GM12891 (cell line): ENCODE measurements around the gene NAT8L.

ENCODE experiments used
- POLR2A ChIP-seq: IDR thresholded peaks from 2 replicates; pipeline ENCODE4 v1.6.1; 2011; ENCODE audit warnings: low read depth, low read length, control low read depth
- POLR2AphosphoS5 ChIP-seq: IDR thresholded peaks from 2 replicates; pipeline ENCODE4 v1.6.1; 2011; ENCODE audit warnings: low read depth, low read length, control low read depth

DNA sequence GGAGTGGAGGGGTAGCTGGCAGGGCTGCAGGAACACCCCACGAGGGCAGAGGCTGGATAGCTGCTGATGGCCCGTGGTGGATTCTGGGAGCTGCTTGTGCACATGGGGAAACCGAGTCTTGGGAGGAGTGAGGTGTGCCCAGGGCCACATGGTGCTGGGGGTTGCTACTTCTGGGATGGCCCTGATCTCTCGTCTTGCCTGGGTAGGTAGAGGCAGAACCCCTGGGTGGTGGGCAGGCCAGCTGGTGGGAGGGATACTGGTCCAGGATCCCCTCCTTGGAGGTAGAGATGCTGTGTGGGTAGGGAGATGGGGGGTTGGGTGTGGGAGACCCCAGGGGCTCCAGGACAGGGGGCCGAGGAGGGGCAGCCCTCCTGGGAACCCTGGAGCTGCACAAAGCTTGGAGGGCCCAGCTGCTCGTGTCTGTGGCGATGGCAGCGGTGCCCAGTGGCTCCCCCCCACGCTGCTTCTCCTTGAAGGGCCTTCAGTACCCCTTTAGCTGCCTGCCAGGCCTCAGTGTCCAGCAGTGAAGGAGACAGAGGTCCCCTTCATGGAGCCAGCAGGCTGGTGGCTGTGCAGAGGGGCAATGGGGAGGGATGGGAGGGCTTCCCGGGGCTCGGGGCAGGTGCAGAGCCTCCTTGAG, 3.2 kb downstream of the NAT8L start:
- TF ChIP-seq POLR2AphosphoS5 = no peak
- no peak for TF ChIP-seq POLR2A
